Measurements from ENCODE around the gene AMMECR1L.

DNA sequence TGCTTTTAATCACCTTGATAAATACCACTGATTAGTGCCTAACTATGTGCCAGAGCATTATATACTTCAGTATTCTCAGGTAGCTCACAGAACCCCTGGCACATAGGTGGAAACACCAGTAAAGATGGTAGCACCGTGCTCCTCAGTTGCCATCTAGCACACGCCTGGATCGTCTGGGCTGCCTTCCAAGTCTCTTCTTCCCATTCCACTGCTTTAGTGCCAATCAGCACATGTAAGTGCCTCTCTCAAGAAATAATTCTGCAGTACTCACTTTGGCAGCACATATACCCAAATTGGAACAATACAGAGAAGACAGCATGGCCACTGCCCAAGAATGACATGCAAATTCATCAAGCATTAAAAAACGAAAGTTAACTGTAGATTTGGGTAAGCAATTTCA is 40.8 kb downstream of the AMMECR1L start:
- no peak for TF ChIP-seq GATA2 (IDR thresholded peaks at IDR 0.05; ENCODE audit: low read depth, low read length)
- TF ChIP-seq GATA3 (IDR thresholded peaks at IDR 0.05; ENCODE audit: low read depth, low read length) = no peak

Measured in SH-SY5Y (cell line).